ENCODE data around the gene CDPF1. TPM values are rescaled to one million over a fixed set of nuclear protein-coding genes. Genes with fewer than 3 reads are reported as not detected.
"Not testable (repeated sequence)": the region's sequence is repeated elsewhere in the genome, so short reads cannot be mapped to it uniquely, and the experiment has no call there.

Gene CDPF1
- total RNA-seq, 4 donors from 2014 or later = 5.7 to 18.8 (median 8.5) TPM

DNA sequence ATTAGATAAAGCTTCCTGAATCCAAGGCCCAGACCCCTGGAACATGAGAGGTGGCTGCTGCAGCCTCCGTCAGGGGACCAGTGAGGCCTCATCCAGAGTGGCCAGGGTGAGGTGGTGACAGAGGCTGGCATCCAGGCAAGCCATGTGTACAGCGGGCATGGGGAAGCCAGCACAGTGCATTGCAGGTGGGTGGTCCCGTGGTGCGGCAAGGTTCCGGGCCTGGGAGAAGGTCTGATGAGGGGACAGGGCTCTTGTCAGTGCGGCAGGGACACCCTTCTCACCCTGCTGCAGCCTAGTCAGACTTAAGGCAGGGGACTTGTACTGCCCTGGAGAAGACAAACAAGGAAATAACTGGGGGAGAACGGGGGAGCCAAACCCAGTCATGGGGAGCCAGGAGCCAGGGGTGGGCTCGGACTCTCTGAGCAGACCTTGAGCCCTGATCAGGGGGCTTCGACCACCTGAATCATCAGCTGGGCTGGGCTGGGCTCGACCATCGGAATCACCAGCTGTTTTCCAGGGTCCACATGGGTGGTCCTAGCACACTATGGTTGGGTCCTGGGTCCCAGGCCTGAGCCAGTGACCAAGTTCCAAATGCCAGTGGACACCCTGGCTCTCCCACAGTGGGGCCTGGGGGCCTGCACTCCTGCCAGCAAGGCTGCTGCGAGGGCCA lies 22.8 kb upstream of the CDPF1 start:
- TF ChIP-seq, protein P1, sequence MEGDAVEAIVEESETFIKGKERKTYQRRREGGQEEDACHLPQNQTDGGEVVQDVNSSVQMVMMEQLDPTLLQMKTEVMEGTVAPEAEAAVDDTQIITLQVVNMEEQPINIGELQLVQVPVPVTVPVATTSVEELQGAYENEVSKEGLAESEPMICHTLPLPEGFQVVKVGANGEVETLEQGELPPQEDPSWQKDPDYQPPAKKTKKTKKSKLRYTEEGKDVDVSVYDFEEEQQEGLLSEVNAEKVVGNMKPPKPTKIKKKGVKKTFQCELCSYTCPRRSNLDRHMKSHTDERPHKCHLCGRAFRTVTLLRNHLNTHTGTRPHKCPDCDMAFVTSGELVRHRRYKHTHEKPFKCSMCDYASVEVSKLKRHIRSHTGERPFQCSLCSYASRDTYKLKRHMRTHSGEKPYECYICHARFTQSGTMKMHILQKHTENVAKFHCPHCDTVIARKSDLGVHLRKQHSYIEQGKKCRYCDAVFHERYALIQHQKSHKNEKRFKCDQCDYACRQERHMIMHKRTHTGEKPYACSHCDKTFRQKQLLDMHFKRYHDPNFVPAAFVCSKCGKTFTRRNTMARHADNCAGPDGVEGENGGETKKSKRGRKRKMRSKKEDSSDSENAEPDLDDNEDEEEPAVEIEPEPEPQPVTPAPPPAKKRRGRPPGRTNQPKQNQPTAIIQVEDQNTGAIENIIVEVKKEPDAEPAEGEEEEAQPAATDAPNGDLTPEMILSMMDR (IDR thresholded peaks at IDR 0.05) = no peak
- DNase-seq (ENCODE audit: low spot score) (no peak), ATAC-seq (ENCODE audit: low FRiP score) (no peak)

DNA sequence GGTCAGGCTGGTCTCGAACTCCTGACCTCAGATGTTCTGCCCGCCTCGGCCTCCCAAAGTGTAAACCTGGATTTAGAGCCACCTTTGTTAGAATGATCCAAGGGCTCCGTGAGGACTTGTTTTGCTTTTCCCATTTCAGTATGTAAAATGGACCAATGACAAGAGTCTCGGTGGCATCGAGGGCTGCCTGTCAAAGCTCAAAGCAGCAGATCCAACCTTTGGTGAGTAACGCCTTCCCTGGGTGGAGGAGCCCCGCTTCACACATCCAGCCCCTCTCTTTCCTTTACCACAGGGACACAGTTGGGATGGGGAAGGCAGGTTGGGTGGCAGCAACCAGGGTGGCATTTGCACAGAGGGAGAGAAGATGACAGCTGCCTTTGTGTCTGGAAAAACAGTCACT lies 22.1 kb upstream of the CDPF1 start:
- ATAC-seq (ENCODE audit: low FRiP score) (no peak), DNase-seq (ENCODE audit: low spot score) (no peak)
- TF ChIP-seq, protein P1 (IDR thresholded peaks at IDR 0.05) = no peak

DNA sequence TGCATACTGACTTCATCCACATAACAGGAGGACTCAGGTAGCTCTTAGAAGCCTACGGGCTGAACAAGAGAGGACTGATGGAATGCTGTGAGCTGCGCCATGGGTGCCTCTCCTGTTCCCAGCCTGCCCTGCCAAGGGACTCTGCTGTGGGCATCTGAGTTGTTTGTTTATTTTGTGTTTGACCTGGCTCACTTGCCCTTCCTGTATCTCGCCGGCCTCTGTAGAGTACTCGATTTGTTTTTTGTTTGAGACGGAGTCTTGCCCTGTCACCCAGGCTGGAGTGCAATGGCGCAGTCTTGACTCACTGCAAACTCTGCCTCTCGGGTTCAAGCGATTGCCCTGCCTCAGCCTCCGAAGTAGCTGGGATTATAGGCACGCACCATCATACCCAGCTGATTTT lies 19.5 kb upstream of the CDPF1 start:
- ATAC-seq (ENCODE audit: low FRiP score) = no peak
- TF ChIP-seq, protein P1 (IDR thresholded peaks at IDR 0.05) = no peak
- DNase-seq (ENCODE audit: low spot score) = no peak

DNA sequence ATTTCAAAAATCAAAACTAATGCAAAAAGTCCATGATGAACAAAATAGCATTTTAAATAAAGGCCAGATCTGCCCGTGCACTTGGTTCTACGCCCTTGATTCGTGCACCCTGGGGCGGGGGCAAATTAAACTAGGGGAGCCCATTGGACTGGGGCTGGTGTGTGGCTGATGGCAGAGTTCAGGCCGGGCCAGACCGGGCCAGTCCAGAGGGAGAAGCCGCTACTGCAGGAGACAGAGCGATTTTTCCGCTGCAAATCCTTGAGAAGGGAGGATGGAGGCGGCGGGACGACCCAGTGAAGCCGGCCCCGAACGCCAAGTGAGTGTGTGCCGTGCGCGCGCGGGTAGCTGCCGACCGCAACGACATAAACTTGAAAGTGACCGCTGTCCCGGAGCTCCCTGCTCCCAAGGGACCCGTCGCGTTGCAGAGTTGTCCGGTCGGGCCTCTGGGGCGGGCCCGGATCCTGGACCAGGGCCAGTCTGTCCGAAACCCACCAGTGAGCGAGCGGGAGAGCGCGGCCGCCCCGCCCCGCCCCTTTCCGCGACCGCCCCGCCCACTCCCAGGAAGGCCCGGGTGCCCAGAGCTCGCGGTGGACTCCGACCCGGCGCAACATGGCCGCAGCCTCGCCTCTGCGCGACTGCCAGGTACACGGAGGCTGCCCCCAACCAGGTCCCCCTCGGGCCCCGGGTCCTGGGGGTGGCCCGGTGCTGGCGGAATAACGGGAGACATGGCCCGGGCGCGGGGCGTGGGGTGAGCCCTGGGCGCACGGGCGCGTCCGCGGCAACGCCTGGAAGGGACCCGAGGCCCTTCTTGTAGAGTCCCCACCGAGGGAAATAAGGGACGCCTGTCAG lies 17.6 kb upstream of the CDPF1 start, which contains the start of gene TTC38:
TSS of gene TTC38 (plus strand) at position 578 of the 849 bp plus-strand sequence. CDS start at position 610, 32 bp downstream.
- ATAC-seq (ENCODE audit: low FRiP score) (peak; percentile 95), DNase-seq (ENCODE audit: low spot score) (peak; percentile 69)
- TF ChIP-seq, protein P1 (IDR thresholded peaks at IDR 0.05) = no peak

DNA sequence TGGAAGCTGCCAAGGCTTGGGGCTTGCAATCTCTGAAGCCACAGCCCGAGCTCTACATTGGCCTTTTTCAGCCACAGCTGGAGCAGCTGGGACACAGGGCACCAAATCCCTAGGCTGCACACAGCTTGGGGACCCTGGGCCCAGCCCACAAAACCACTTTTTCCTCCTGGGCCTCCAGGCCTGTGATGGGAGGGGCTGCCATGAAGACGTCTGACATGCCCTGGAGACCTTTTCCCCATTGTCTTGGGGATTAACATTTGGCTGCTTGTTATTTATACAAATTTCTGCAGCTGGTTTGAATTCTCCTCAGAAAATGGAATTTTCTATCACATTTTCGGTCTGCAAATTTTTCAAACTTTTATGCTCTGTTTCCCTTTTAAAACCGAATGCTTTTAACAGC lies 15.5 kb upstream of the CDPF1 start:
- ATAC-seq (ENCODE audit: low FRiP score); DNase-seq (ENCODE audit: low spot score): not testable (repeated sequence)

DNA sequence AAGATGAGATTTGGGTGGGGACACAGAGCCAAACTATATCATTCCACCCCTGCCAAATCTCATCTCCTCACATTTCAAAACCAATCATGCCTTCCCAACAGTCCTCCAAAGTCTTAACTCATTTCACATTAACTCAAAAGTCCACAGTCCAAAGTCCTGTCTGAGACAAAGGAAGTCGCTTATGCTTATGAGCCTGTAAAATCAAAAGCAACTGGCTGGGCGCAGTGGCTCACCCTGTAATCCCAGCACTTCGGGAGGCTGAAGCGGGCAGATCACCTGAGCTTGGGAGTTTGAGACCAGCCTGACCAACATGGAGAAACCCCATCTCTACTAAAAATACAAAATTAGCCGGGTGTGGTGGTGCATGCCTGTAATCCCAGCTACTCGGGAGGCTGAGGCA lies 14.4 kb upstream of the CDPF1 start:
- not testable (repeated sequence) for DNase-seq (ENCODE audit: low spot score); ATAC-seq (ENCODE audit: low FRiP score)

DNA sequence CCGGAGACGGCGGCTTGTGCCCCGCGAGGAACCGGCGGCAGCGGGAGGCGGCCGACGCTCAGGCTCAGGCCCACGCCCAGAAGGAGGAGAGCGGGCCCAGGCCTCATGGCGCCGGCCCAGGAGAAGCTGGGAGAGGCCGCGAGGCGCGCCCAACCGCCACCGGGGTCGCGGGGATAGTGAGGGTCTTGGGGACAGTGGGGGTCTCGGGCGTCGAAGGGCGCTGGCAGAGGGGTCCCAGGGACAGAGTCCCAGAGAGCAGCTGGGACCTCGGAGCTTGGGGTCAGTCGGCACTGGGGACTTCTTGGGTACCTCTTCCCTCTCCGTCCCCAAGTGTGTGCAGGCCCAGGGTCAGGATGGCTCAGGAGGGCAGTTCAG lies 13.1 kb upstream of the CDPF1 start, which contains the start of gene PKDREJ:
TSS of gene PKDREJ (minus strand) at position 128 of the 375 bp plus-strand sequence. CDS start at position 107, 21 bp downstream.
- ATAC-seq (ENCODE audit: low FRiP score) = peak; percentile 11
- TF ChIP-seq, protein P1 (IDR thresholded peaks at IDR 0.05) = no peak
- DNase-seq (ENCODE audit: low spot score) = no peak

Measured in omental fat pad (tissue), 4 donors.